K562 (cell line): Measurements from ENCODE around the gene FRMD3. TPM values are rescaled to one million over a fixed set of nuclear protein-coding genes. Genes with fewer than 3 reads are reported as not detected.

Source experiments
- ATAC-seq: fragments of 200-7000 bp; cut with Tn5 transposase; 3 replicates; pipeline ENCODE4 v1.9.1; 2020; ENCODE audit warnings: moderate library complexity
- BruUV-seq: library from RNA; stranded (reverse); fragments of 400-500 nt; replicated peaks from 2 replicates; lab custom pipeline; 2021; lab: Mats Ljungman, UMichigan
- CTCF ChIA-PET: fragments of 300-600 bp; formaldehyde crosslinking; extraction: SDS; loops from one replicate; lab custom pipeline; 2021; ENCODE audit warnings: low intra/inter-chr PET ratio; lab: Yijun Ruan, JAX
- POLR2A ChIA-PET: fragments of 300-600, 350-650 bp; sonication (Branson Sonifier 250); formaldehyde crosslinking; extraction: SDS; loops from one replicate; lab custom pipeline; 2021; ENCODE audit warnings: antibody characterized with exemption, inconsistent platforms; lab: Yijun Ruan, JAX
- DNase-seq, 4 experiments: peaks; one replicate each; pipeline versions ENCODE4 v3.0.0 to v3.0.0-alpha.2; 2011 to 2018; ENCODE audit warnings: low spot score in 3 of 4, mixed read lengths in 3 of 4; ENCODE audit errors: extremely low read depth in 1 of 4
- FAIRE-seq: peaks from 2 replicates; lab custom pipeline; 2011; peaks lifted over from hg19 to GRCh38; lab: Jason Lieb, UNC
- H2AFZ ChIP-seq: 2 replicates; pipeline ENCODE4 v1.6.0; 2011; ENCODE audit warnings: low read depth, low read length, control low read depth, inconsistent platforms
- H3K27ac ChIP-seq: fragments of 200-600 bp; 3 replicates; pipeline ENCODE4 v1.8.0; 2011; ENCODE audit warnings: low read depth, mild to moderate bottlenecking, control low read depth, inconsistent platforms, low read length, moderate library complexity, mixed read lengths; ENCODE audit errors: extremely low read depth
- H3K27me3 ChIP-seq, 2 experiments: fragments of 300-600 bp in 1 of 2; 2 replicates in 1 of 2; 3 replicates in 1 of 2; pipeline versions ENCODE4 v1.6.0 to v1.8.0; 2011; ENCODE audit warnings: inconsistent platforms in 2 of 2, low read length in 2 of 2, mild to moderate bottlenecking in 1 of 2, mixed read lengths in 1 of 2, moderate library complexity in 1 of 2; ENCODE audit not compliant: control insufficient read depth in 2 of 2, insufficient read depth in 2 of 2
- H3K36me3 ChIP-seq: fragments of 300-600 bp; 3 replicates; pipeline ENCODE4 v1.8.0; 2011; ENCODE audit warnings: mild to moderate bottlenecking, low read length, inconsistent platforms; ENCODE audit not compliant: control insufficient read depth, insufficient read depth
- H3K4me1 ChIP-seq, 2 experiments: fragments of 200-600 bp in 1 of 2; replicated peaks in 1 of 2; 2 replicates in 1 of 2; 3 replicates in 1 of 2; pipeline versions ENCODE4 v1.5.1 to v1.8.0; 2011; ENCODE audit warnings: inconsistent platforms in 2 of 2, low read length in 2 of 2, mild to moderate bottlenecking in 1 of 2, mixed read lengths in 1 of 2, moderate library complexity in 1 of 2; ENCODE audit not compliant: control insufficient read depth in 2 of 2, insufficient read depth in 2 of 2
- H3K4me2 ChIP-seq: 2 replicates; pipeline ENCODE4 v1.6.1; 2011; ENCODE audit warnings: low read length, control low read depth, inconsistent platforms, mixed read lengths; ENCODE audit not compliant: insufficient read depth
- H3K4me3 ChIP-seq: fragments of 200-600 bp; sonication (generic), shearing (Covaris generic); 2 replicates; pipeline ENCODE4 v1.5.1; 2016; ENCODE audit warnings: control low read depth, inconsistent platforms
- H3K79me2 ChIP-seq: fragments of 200-600 bp; 3 replicates; pipeline ENCODE4 v1.8.0; 2011; ENCODE audit warnings: low read length, inconsistent platforms; ENCODE audit not compliant: control insufficient read depth, insufficient read depth
- H3K9ac ChIP-seq, 2 experiments: 2 replicates each; pipeline versions ENCODE4 v1.6.0 to v1.6.1; 2011; ENCODE audit warnings: low read depth in 2 of 2, low read length in 2 of 2, control low read depth in 1 of 2, inconsistent platforms in 1 of 2, mild to moderate bottlenecking in 1 of 2, mixed read lengths in 1 of 2; ENCODE audit not compliant: insufficient read depth in 1 of 2
- H3K9me1 ChIP-seq: one replicate; pipeline ENCODE4 v1.6.0; 2011; ENCODE audit warnings: inconsistent platforms, mild to moderate bottlenecking, low read length, moderate library complexity; ENCODE audit not compliant: control insufficient read depth, insufficient read depth
- H3K9me3 ChIP-seq: replicated peaks from 2 replicates; pipeline ENCODE4 v1.5.1; 2011; ENCODE audit warnings: low read depth, low read length, inconsistent platforms; ENCODE audit not compliant: control insufficient read depth, insufficient read depth
- H4K20me1 ChIP-seq: replicated peaks from 2 replicates; pipeline ENCODE4 v1.6.1; 2011; ENCODE audit warnings: low read length, inconsistent platforms, mixed read lengths; ENCODE audit not compliant: control insufficient read depth, insufficient read depth
- BRF1 ChIP-seq: IDR thresholded peaks from 3 replicates; pipeline ENCODE4 v1.6.1; 2011; ENCODE audit warnings: borderline replicate concordance, mild to moderate bottlenecking; ENCODE audit not compliant: insufficient read length; ENCODE audit errors: extremely low read depth
- FOXA1 ChIP-seq: fragments of 450-650 bp; IDR thresholded peaks from 2 replicates; pipeline ENCODE4 v1.6.1; 2016; ENCODE audit warnings: mild to moderate bottlenecking, borderline replicate concordance
- HDAC8 ChIP-seq: fragments of 450-650 bp; IDR thresholded peaks from 2 replicates; pipeline ENCODE4 v1.6.1; 2016; ENCODE audit warnings: mild to moderate bottlenecking, missing genetic modification characterization, moderate library complexity, missing compliant biosample characterization
- JUND ChIP-seq, 2 experiments: IDR thresholded peaks; 2 replicates in 1 of 2; 3 replicates in 1 of 2; pipeline ENCODE4 v1.6.1; 2011; ENCODE audit warnings: borderline replicate concordance in 2 of 2, low read depth in 2 of 2, low read length in 2 of 2, improper control_type of control experiment in 1 of 2, missing biosample characterization in 1 of 2, missing genetic modification characterization in 1 of 2, missing genetic modification reagents in 1 of 2
- NCOA1 ChIP-seq: fragments of 450-650 bp; IDR thresholded peaks from 2 replicates; pipeline ENCODE4 v1.6.1; 2016; ENCODE audit warnings: low read depth
- PHTF2 ChIP-seq: fragments of 250-450 bp; sonication (Bioruptor Pico); IDR thresholded peaks from 2 replicates; pipeline ENCODE4 v1.5.0; 2021; ENCODE audit warnings: mild to moderate bottlenecking
- RBM17 ChIP-seq: fragments of 200-400 bp; formaldehyde crosslinking; IDR thresholded peaks from 2 replicates; pipeline ENCODE4 v1.6.1; 2017; ENCODE audit warnings: low read depth, mild to moderate bottlenecking, low read length, borderline replicate concordance
- SMARCC2 ChIP-seq: fragments of 450-650 bp; IDR thresholded peaks from 2 replicates; pipeline ENCODE4 v1.6.1; 2017; ENCODE audit warnings: antibody characterized with exemption, moderate library complexity, mild to moderate bottlenecking, low read depth
- SREBF2 ChIP-seq: sonication (generic); formaldehyde crosslinking; IDR thresholded peaks from 2 replicates; pipeline ENCODE4 v1.4.0; 2020; ENCODE audit warnings: mild to moderate bottlenecking, missing genetic modification reagents
- ZC3H4 ChIP-seq: sonication (generic); formaldehyde crosslinking; IDR thresholded peaks from 2 replicates; pipeline ENCODE4 v1.9.0; 2021; ENCODE audit warnings: missing genetic modification reagents, borderline replicate concordance
- ZNF124 ChIP-seq: sonication (generic); formaldehyde crosslinking; IDR thresholded peaks from 2 replicates; pipeline ENCODE4 v1.8.1; 2022; ENCODE audit warnings: missing genetic modification reagents
- ZNF512 ChIP-seq: IDR thresholded peaks from 2 replicates; pipeline ENCODE4 v1.6.1; 2016; ENCODE audit warnings: missing genetic modification characterization, missing compliant biosample characterization
- ZNF561 ChIP-seq: fragments of 450-650 bp; formaldehyde crosslinking; conservative IDR thresholded peaks from 2 replicates; pipeline ENCODE4 v1.4.0; 2020; ENCODE audit warnings: mild to moderate bottlenecking, moderate library complexity
- ZSCAN29 ChIP-seq: fragments of 450-650 bp; IDR thresholded peaks from 2 replicates; pipeline ENCODE4 v1.6.1; 2017
- WGBS: fragments of 100-300 bp; shearing (Covaris generic); methylation state at CpG from one replicate; pipeline ENCODE4 v1.1.6; 2016; ENCODE audit warnings: low coverage, mixed read lengths; ENCODE audit not compliant: insufficient coverage; ENCODE audit errors: missing lambda C conversion rate; 5-methylcytosine and 5-hydroxymethylcytosine counted together
- in situ Hi-C: fragments of 300-500 bp; cut with MboI; formaldehyde crosslinking; loops from 4 replicates; pipeline ENCODE4 v1.15.0; 2018; ENCODE audit warnings: inconsistent platforms, mixed read lengths
- intact Hi-C: fragments of 100-400 bp; cut with micrococcal nuclease; formaldehyde crosslinking; loops from 2 replicates; pipeline ENCODE4 v1.14.2; 2022
- polyA plus RNA-seq, 8 experiments: library from polyadenylated mRNA; depleted of rRNA in 4 of 8; stranded (reverse) in 5 of 8; unstranded in 3 of 8; fragments of >200 nt; fragmentation: Nextera tagmentation in 2 of 8; fragmentation: Illumina TruSeq in 1 of 8; extraction: Ambion mirVana in 2 of 8; extraction: Trizol in 1 of 8; gene quantifications; 2 replicates each; pipeline versions ENCODE4 v1.2.1 to v1.2.3, GENCODE V29; 2011 to 2014; ENCODE audit warnings: inconsistent platforms in 1 of 8, missing spikeins in 1 of 8
- total RNA-seq, 7 experiments: library from RNA; depleted of rRNA in 6 of 7; stranded (reverse); fragments of >200 nt in 6 of 7; fragmentation: Illumina TruSeq in 2 of 7; extraction: Trizol in 2 of 7; gene quantifications; 2 replicates each; pipeline versions ENCODE4 v1.2.1 to v1.2.3, GENCODE V29; 2011 to 2021; ENCODE audit warnings: low replicate concordance in 1 of 7

FRMD3 gene
- total and polyA plus RNA-seq, 9 of the 15 experiments (the other 6 are each of a cell fraction or from before 2014, with no cell fraction given): 0.09 to 0.51 (median 0.21) TPM

DNA sequence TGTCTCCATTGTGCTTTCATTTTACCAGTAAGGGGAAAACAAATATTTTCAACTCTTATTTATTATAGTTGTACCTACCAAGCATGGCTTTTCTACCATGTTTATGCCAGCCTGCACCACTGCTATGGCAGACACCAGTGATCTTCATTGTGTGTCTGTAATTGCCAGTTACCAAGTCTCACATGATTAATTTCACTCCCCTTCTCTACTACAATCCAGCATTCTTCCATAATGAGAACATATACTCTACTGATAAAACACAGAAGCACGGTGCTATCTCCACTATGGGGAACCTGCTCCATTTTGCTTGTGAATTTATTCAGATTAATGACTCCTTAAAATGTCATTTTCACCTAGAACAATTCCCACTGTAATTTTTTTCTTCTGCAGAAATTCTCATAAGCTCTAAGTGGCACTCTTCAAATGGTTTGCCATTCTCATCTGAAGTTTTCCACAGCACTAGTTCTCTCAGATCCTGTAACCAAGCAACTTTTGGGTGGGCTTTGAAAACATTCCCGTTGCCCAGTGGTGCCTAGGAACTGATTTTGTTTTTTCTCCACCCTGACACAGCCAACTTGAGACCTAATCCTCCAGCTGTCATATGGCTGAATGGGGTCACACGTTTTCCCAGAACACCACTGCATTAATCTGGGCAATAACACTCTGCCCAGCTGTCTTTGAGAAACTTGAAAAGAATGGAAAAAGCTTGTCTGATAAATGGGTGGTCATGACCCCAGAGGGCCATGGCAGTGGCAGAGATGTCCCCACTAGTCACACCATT lies 252.6 kb downstream of the FRMD3 start:
- DNase-seq: no peak
- intact Hi-C loops: no loop called here
- H3K36me3 ChIP-seq: no peaks in the 10 kb centered on the region
- no peak overlapping the region for H3K4me3 ChIP-seq
- POLR2A ChIA-PET: no interaction called here
- no peak for ATAC-seq
- no peaks in the 10 kb centered on the region for H3K79me2 ChIP-seq
- H3K4me1 ChIP-seq: no peaks in the 10 kb centered on the region
- in situ Hi-C loops: no loop called here
- no peaks in the 10 kb centered on the region for H3K9me1 ChIP-seq
- H3K27ac ChIP-seq: no peak overlapping the region
- no peak overlapping the region for H2AFZ ChIP-seq
- 0% methylated on average over 2 of the region's 3 CpGs for WGBS
- no peaks in the 10 kb centered on the region for H4K20me1 ChIP-seq
- no peak for TF ChIP-seq ZSCAN29
- TF ChIP-seq ZNF561 (CRISPR knock-in tag): no peak
- TF ChIP-seq ZC3H4: no peak
- FAIRE-seq: no peak
- no peaks in the 10 kb centered on the region for H3K9me3 ChIP-seq
- BruUV-seq: no TSS peak
- H3K9ac ChIP-seq: no peak overlapping the region
- CTCF ChIA-PET: no interaction called here
- H3K27me3 ChIP-seq: no peaks in the 10 kb centered on the region
- no peak overlapping the region for H3K4me2 ChIP-seq

DNA sequence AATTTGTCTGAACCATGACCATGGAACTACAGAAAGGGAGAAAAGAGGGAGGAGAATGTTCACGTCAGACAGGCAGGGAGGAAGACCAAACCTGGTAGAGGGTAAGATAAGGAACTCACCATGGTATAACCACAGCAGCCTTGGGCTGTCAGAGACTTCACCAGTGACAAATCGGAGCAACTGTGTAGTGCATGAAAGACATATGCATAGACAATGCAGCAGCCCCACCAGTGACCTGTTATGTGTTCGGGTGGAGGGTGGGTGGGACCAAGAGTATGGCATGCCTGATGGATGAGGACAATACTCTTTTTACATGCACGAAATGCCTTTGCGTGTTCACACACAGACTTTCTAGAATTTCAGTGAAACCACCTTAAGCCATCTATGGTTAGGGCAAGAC lies 253.5 kb downstream of the FRMD3 start:
- TF ChIP-seq FOXA1: no peak
- TF ChIP-seq ZNF512: no peak
- TF ChIP-seq HDAC8 (tag): no peak
- TF ChIP-seq PHTF2 (CRISPR knock-in tag): no peak
- TF ChIP-seq SMARCC2: no peak
- TF ChIP-seq JUND (IDR thresholded peaks at IDR 0.05; ENCODE audit: borderline replicate concordance, low read depth, low read length): no peak
- no peak for TF ChIP-seq JUND (tag; IDR thresholded peaks at IDR 0.05; ENCODE audit: borderline replicate concordance, low read depth, low read length)
- TF ChIP-seq ZNF124: no peak
- no peak for TF ChIP-seq NCOA1
- no peak for TF ChIP-seq SREBF2 (CRISPR knock-in tag)
- no peak for TF ChIP-seq BRF1
- no peak for TF ChIP-seq RBM17
- no peak for ATAC-seq
- WGBS: 4% methylated on average over 5 of the region's 5 CpGs

More for the DNA sequence above, 253.5 kb downstream of the FRMD3 start:
- ChIA-PET POLR2A (no interaction called here), CTCF (no interaction called here)
- in situ Hi-C loops: no loop called here
- intact Hi-C loops: no loop called here
- Histone ChIP-seq H3K4me2 (no peak overlapping the region), H2AFZ (no peak overlapping the region), H3K27ac (no peak overlapping the region), H3K4me3 (no peak overlapping the region), H3K36me3 (no peaks in the 10 kb centered on the region), H3K4me1 (no peaks in the 10 kb centered on the region), H3K9me1 (no peaks in the 10 kb centered on the region), H3K79me2 (no peaks in the 10 kb centered on the region), H3K9me3 (no peaks in the 10 kb centered on the region), H3K9ac (no peak overlapping the region), H3K27me3 (no peaks in the 10 kb centered on the region), H4K20me1 (no peaks in the 10 kb centered on the region)
- DNase-seq: no peak
- FAIRE-seq: no peak
- BruUV-seq: no TSS peak
